K562 (cell line): ENCODE measurements around the gene CELF4. TPM values are rescaled to one million over a fixed set of nuclear protein-coding genes. Genes with fewer than 3 reads are reported as not detected.
A peak's percentile ranks its signal among the peaks of the same experiment; 100 is the strongest.

Experiments used
- ATAC-seq: fragments of 200-7000 bp; cut with Tn5 transposase; 3 replicates; pipeline ENCODE4 v1.9.1; 2020; ENCODE audit warnings: moderate library complexity
- BruUV-seq: library from RNA; stranded (reverse); fragments of 400-500 nt; replicated peaks from 2 replicates; lab custom pipeline; 2021; lab: Mats Ljungman, UMichigan
- CTCF ChIA-PET: fragments of 300-600 bp; formaldehyde crosslinking; extraction: SDS; loops from one replicate; lab custom pipeline; 2021; ENCODE audit warnings: low intra/inter-chr PET ratio; lab: Yijun Ruan, JAX
- POLR2A ChIA-PET: fragments of 300-600, 350-650 bp; sonication (Branson Sonifier 250); formaldehyde crosslinking; extraction: SDS; loops from one replicate; lab custom pipeline; 2021; ENCODE audit warnings: antibody characterized with exemption, inconsistent platforms; lab: Yijun Ruan, JAX
- DNase-seq, 4 experiments: peaks; one replicate each; pipeline versions ENCODE4 v3.0.0 to v3.0.0-alpha.2; 2011 to 2018; ENCODE audit warnings: low spot score in 3 of 4, mixed read lengths in 3 of 4; ENCODE audit errors: extremely low read depth in 1 of 4
- FAIRE-seq: peaks from 2 replicates; lab custom pipeline; 2011; peaks lifted over from hg19 to GRCh38; lab: Jason Lieb, UNC
- H2AFZ ChIP-seq: 2 replicates; pipeline ENCODE4 v1.6.0; 2011; ENCODE audit warnings: low read depth, low read length, control low read depth, inconsistent platforms
- H3K27ac ChIP-seq: fragments of 200-600 bp; 3 replicates; pipeline ENCODE4 v1.8.0; 2011; ENCODE audit warnings: low read depth, mild to moderate bottlenecking, control low read depth, inconsistent platforms, low read length, moderate library complexity, mixed read lengths; ENCODE audit errors: extremely low read depth
- H3K27me3 ChIP-seq, 2 experiments: fragments of 300-600 bp in 1 of 2; 2 replicates in 1 of 2; 3 replicates in 1 of 2; pipeline versions ENCODE4 v1.6.0 to v1.8.0; 2011; ENCODE audit warnings: inconsistent platforms in 2 of 2, low read length in 2 of 2, mild to moderate bottlenecking in 1 of 2, mixed read lengths in 1 of 2, moderate library complexity in 1 of 2; ENCODE audit not compliant: control insufficient read depth in 2 of 2, insufficient read depth in 2 of 2
- H3K36me3 ChIP-seq: fragments of 300-600 bp; 3 replicates; pipeline ENCODE4 v1.8.0; 2011; ENCODE audit warnings: mild to moderate bottlenecking, low read length, inconsistent platforms; ENCODE audit not compliant: control insufficient read depth, insufficient read depth
- H3K4me1 ChIP-seq, 2 experiments: fragments of 200-600 bp in 1 of 2; replicated peaks in 1 of 2; 2 replicates in 1 of 2; 3 replicates in 1 of 2; pipeline versions ENCODE4 v1.5.1 to v1.8.0; 2011; ENCODE audit warnings: inconsistent platforms in 2 of 2, low read length in 2 of 2, mild to moderate bottlenecking in 1 of 2, mixed read lengths in 1 of 2, moderate library complexity in 1 of 2; ENCODE audit not compliant: control insufficient read depth in 2 of 2, insufficient read depth in 2 of 2
- H3K4me2 ChIP-seq: 2 replicates; pipeline ENCODE4 v1.6.1; 2011; ENCODE audit warnings: low read length, control low read depth, inconsistent platforms, mixed read lengths; ENCODE audit not compliant: insufficient read depth
- H3K4me3 ChIP-seq: fragments of 200-600 bp; sonication (generic), shearing (Covaris generic); 2 replicates; pipeline ENCODE4 v1.5.1; 2016; ENCODE audit warnings: control low read depth, inconsistent platforms
- H3K79me2 ChIP-seq: fragments of 200-600 bp; 3 replicates; pipeline ENCODE4 v1.8.0; 2011; ENCODE audit warnings: low read length, inconsistent platforms; ENCODE audit not compliant: control insufficient read depth, insufficient read depth
- H3K9ac ChIP-seq, 2 experiments: 2 replicates each; pipeline versions ENCODE4 v1.6.0 to v1.6.1; 2011; ENCODE audit warnings: low read depth in 2 of 2, low read length in 2 of 2, control low read depth in 1 of 2, inconsistent platforms in 1 of 2, mild to moderate bottlenecking in 1 of 2, mixed read lengths in 1 of 2; ENCODE audit not compliant: insufficient read depth in 1 of 2
- H3K9me1 ChIP-seq: one replicate; pipeline ENCODE4 v1.6.0; 2011; ENCODE audit warnings: inconsistent platforms, mild to moderate bottlenecking, low read length, moderate library complexity; ENCODE audit not compliant: control insufficient read depth, insufficient read depth
- H3K9me3 ChIP-seq: replicated peaks from 2 replicates; pipeline ENCODE4 v1.5.1; 2011; ENCODE audit warnings: low read depth, low read length, inconsistent platforms; ENCODE audit not compliant: control insufficient read depth, insufficient read depth
- H4K20me1 ChIP-seq: replicated peaks from 2 replicates; pipeline ENCODE4 v1.6.1; 2011; ENCODE audit warnings: low read length, inconsistent platforms, mixed read lengths; ENCODE audit not compliant: control insufficient read depth, insufficient read depth
- MECOM ChIP-seq: fragments of 250-450 bp; sonication (Bioruptor Pico); IDR thresholded peaks from 2 replicates; pipeline ENCODE4 v1.8.0; 2022; ENCODE audit warnings: inconsistent platforms
- WGBS: fragments of 100-300 bp; shearing (Covaris generic); methylation state at CpG from one replicate; pipeline ENCODE4 v1.1.6; 2016; ENCODE audit warnings: low coverage, mixed read lengths; ENCODE audit not compliant: insufficient coverage; ENCODE audit errors: missing lambda C conversion rate; 5-methylcytosine and 5-hydroxymethylcytosine counted together
- in situ Hi-C: fragments of 300-500 bp; cut with MboI; formaldehyde crosslinking; loops from 4 replicates; pipeline ENCODE4 v1.15.0; 2018; ENCODE audit warnings: inconsistent platforms, mixed read lengths
- intact Hi-C: fragments of 100-400 bp; cut with micrococcal nuclease; formaldehyde crosslinking; loops from 2 replicates; pipeline ENCODE4 v1.14.2; 2022
- polyA plus RNA-seq, 8 experiments: library from polyadenylated mRNA; depleted of rRNA in 4 of 8; stranded (reverse) in 5 of 8; unstranded in 3 of 8; fragments of >200 nt; fragmentation: Nextera tagmentation in 2 of 8; fragmentation: Illumina TruSeq in 1 of 8; extraction: Ambion mirVana in 2 of 8; extraction: Trizol in 1 of 8; gene quantifications; 2 replicates each; pipeline versions ENCODE4 v1.2.1 to v1.2.3, GENCODE V29; 2011 to 2014; ENCODE audit warnings: inconsistent platforms in 1 of 8, missing spikeins in 1 of 8
- total RNA-seq, 7 experiments: library from RNA; depleted of rRNA in 6 of 7; stranded (reverse); fragments of >200 nt in 6 of 7; fragmentation: Illumina TruSeq in 2 of 7; extraction: Trizol in 2 of 7; gene quantifications; 2 replicates each; pipeline versions ENCODE4 v1.2.1 to v1.2.3, GENCODE V29; 2011 to 2021; ENCODE audit warnings: low replicate concordance in 1 of 7
- TF ChIP-seq, protein P1 (sequence below): sonication (generic); formaldehyde crosslinking; IDR thresholded peaks from 2 replicates; pipeline ENCODE4 v1.5.0; 2020; ENCODE audit warnings: missing genetic modification reagents
- TF ChIP-seq, protein P2 (sequence below): sonication (generic); formaldehyde crosslinking; IDR thresholded peaks from 2 replicates; pipeline ENCODE4 v1.8.0; 2022; ENCODE audit warnings: missing genetic modification reagents, mild to moderate bottlenecking, borderline replicate concordance

The CELF4 gene
- total and polyA plus RNA-seq, 9 of the 15 experiments (the other 6 are each of a cell fraction or from before 2014, with no cell fraction given) = 0.04 to 0.24 (median 0.07) TPM; not detected in 3

DNA sequence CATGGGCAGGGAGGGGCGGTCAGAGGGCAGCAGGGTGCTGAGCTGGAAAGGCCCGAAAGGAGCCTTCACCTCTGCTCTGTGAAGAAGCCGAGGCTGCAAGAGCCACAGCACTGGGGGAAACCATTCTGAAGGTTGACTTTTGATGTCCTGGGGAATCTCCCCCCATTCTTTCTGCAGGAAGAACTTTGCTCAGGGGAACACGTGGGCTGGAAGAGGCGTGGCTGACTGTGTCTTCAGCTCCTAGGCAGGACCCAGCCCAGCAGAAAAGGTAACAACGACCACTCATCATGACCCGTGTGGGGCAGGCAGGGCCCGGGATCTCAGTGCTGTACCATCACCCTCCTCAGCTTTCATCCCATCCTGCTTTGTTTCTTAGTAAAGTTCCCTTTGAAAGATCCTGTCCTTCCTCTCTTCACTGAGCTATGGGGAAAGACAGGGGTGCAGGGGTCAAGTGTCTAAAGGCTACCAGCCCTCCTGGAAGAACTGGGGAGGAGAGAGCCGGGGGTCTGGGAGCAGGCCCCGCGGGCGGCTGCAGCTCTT, 312.7 kb downstream of the CELF4 start:
- Histone ChIP-seq H3K27me3 (peaks cover 0 to 16% of the 10 kb centered on the region in 2 experiments; a peak in 3 of 5 replicates), H2AFZ (no peak overlapping the region), H3K79me2 (no peaks in the 10 kb centered on the region), H3K9me1 (no peaks in the 10 kb centered on the region), H3K27ac (no peak overlapping the region), H3K9me3 (no peaks in the 10 kb centered on the region), H3K36me3 (no peaks in the 10 kb centered on the region), H3K9ac (no peak overlapping the region), H3K4me1 (peaks cover 0 to 13% of the 10 kb centered on the region in 2 experiments; a peak in 2 of 5 replicates), H4K20me1 (peaks cover 2% of the 10 kb centered on the region; the same call in 1 of the 2 replicates), H3K4me2 (no peak overlapping the region), H3K4me3 (no peak overlapping the region)
- TF ChIP-seq, protein P1, sequence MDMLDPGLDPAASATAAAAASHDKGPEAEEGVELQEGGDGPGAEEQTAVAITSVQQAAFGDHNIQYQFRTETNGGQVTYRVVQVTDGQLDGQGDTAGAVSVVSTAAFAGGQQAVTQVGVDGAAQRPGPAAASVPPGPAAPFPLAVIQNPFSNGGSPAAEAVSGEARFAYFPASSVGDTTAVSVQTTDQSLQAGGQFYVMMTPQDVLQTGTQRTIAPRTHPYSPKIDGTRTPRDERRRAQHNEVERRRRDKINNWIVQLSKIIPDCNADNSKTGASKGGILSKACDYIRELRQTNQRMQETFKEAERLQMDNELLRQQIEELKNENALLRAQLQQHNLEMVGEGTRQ = 0 out of 2 replicates have a peak, but pooled peaks have one; percentile 23
- no peak for TF ChIP-seq MECOM (CRISPR knock-in tag)
- TF ChIP-seq, protein P2, sequence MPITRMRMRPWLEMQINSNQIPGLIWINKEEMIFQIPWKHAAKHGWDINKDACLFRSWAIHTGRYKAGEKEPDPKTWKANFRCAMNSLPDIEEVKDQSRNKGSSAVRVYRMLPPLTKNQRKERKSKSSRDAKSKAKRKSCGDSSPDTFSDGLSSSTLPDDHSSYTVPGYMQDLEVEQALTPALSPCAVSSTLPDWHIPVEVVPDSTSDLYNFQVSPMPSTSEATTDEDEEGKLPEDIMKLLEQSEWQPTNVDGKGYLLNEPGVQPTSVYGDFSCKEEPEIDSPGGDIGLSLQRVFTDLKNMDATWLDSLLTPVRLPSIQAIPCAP (CRISPR knock-in tag) = no peak
- FAIRE-seq = no peak
- CTCF ChIA-PET = no interaction called here
- ATAC-seq = no peak
- intact Hi-C loops (loop anchor here (10.0 kb wide), 1 partner anchor 308 kb away; no protein-coding TSS in a partner anchor), in situ Hi-C loops (no loop called here)
- no TSS peak for BruUV-seq
- DNase-seq = no peak
- 18% methylated on average over 12 of the region's 12 CpGs for WGBS
- POLR2A ChIA-PET = no interaction called here
